Measurements from ENCODE around the gene ERC2. TPM values are rescaled to one million over a fixed set of nuclear protein-coding genes. Genes with fewer than 3 reads are reported as not detected.

Gene ERC2
- total RNA-seq, 2 donors from 2014 or later = 0.21 to 0.30 TPM

- Histone ChIP-seq H3K36me3 (no peaks in the 10 kb centered on the region), H3K4me3 (no peak overlapping the region), H3K9me3 (no peaks in the 10 kb centered on the region), H3K9ac (ENCODE audit: low read depth in 2 of 2, low read length in 2 of 2) (no peak overlapping the region), H3K27ac (no peak overlapping the region), H3K4me1 (no peaks in the 10 kb centered on the region), H3K27me3 (no peaks in the 10 kb centered on the region)
- intact Hi-C loops (cut with DNase I) = no loop called here
- no peak for DNase-seq
- TF ChIP-seq, protein P1, sequence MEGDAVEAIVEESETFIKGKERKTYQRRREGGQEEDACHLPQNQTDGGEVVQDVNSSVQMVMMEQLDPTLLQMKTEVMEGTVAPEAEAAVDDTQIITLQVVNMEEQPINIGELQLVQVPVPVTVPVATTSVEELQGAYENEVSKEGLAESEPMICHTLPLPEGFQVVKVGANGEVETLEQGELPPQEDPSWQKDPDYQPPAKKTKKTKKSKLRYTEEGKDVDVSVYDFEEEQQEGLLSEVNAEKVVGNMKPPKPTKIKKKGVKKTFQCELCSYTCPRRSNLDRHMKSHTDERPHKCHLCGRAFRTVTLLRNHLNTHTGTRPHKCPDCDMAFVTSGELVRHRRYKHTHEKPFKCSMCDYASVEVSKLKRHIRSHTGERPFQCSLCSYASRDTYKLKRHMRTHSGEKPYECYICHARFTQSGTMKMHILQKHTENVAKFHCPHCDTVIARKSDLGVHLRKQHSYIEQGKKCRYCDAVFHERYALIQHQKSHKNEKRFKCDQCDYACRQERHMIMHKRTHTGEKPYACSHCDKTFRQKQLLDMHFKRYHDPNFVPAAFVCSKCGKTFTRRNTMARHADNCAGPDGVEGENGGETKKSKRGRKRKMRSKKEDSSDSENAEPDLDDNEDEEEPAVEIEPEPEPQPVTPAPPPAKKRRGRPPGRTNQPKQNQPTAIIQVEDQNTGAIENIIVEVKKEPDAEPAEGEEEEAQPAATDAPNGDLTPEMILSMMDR (IDR thresholded peaks at IDR 0.05) = no peak
Measured at GRCh38 chr3:56248021-56248420, 220.2 kb downstream of the ERC2 start.

- intact Hi-C loops (cut with DNase I) = no loop called here
- DNase-seq = no peak
- Histone ChIP-seq H3K4me1 (no peaks in the 10 kb centered on the region), H3K9me3 (no peaks in the 10 kb centered on the region), H3K27ac (no peak overlapping the region), H3K36me3 (no peaks in the 10 kb centered on the region), H3K9ac (ENCODE audit: low read depth in 2 of 2, low read length in 2 of 2) (no peak overlapping the region), H3K27me3 (no peaks in the 10 kb centered on the region), H3K4me3 (no peak overlapping the region)
- TF ChIP-seq, protein P1 (IDR thresholded peaks at IDR 0.05) = no peak
Measured at GRCh38 chr3:56238299-56238698, 230.0 kb downstream of the ERC2 start.

GRCh38 chr3:56233742-56234141 is 234.5 kb downstream of the ERC2 start:
- Histone ChIP-seq H3K9ac (ENCODE audit: low read depth in 2 of 2, low read length in 2 of 2) (no peak overlapping the region), H3K27ac (no peak overlapping the region), H3K4me3 (no peak overlapping the region), H3K36me3 (no peaks in the 10 kb centered on the region), H3K4me1 (no peaks in the 10 kb centered on the region), H3K27me3 (no peaks in the 10 kb centered on the region), H3K9me3 (no peaks in the 10 kb centered on the region)
- TF ChIP-seq, protein P1 (IDR thresholded peaks at IDR 0.05) = no peak
- intact Hi-C loops (cut with DNase I) = no loop called here
- DNase-seq = no peak

DNA sequence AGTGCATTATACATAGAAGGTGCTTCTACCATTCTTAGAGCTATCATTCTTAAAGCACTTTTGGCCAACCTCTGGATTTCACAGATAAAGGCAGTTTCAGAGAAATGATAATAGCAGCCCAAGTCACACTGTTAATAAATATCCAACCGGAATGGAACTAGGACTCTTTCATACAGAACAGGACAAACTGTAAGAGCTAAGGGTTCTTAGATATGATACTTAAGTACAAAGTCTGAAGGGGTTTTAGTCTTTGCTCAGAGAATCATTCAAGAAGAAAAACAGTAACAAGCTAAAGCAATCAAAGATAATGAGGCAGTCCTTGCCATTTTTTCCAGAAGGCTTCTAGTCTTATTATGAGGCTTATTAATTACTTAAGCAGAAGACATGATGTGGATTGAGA is 239.0 kb downstream of the ERC2 start:
- intact Hi-C loops (cut with DNase I) = no loop called here
- H3K9me3 ChIP-seq = no peaks in the 10 kb centered on the region
- no peaks in the 10 kb centered on the region for H3K36me3 ChIP-seq
- no peak overlapping the region for H3K4me3 ChIP-seq
- DNase-seq = no peak
- H3K9ac ChIP-seq (ENCODE audit: low read depth in 2 of 2, low read length in 2 of 2) = no peak overlapping the region
- no peaks in the 10 kb centered on the region for H3K27me3 ChIP-seq
- TF ChIP-seq, protein P1 (IDR thresholded peaks at IDR 0.05) = no peak
- H3K27ac ChIP-seq = no peak overlapping the region
- H3K4me1 ChIP-seq = no peaks in the 10 kb centered on the region

DNA sequence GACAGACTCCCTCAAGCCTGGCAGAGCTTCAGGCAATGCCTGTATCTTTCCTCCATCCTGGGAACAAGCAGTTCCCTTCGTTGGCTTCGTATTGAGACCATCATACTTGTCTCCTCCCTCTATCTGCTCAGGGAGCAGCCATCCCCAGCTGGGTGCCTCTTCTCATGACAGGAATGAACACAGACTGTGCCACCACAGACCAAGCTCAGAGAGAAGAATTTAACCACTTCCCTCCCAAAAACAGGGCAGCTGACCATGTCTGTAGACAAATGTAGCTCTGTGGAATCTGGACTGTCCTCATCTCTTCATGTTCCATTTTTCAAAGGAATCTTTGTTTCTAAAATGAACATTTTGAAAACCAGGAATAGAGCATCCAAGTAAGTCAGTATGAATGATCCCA is 245.4 kb downstream of the ERC2 start:
- no peaks in the 10 kb centered on the region for H3K36me3 ChIP-seq
- no peak for DNase-seq
- H3K4me3 ChIP-seq = no peak overlapping the region
- intact Hi-C loops (cut with DNase I) = no loop called here
- H3K27ac ChIP-seq = no peak overlapping the region
- no peaks in the 10 kb centered on the region for H3K9me3 ChIP-seq
- no peaks in the 10 kb centered on the region for H3K4me1 ChIP-seq
- H3K9ac ChIP-seq (ENCODE audit: low read depth in 2 of 2, low read length in 2 of 2) = no peak overlapping the region
- no peaks in the 10 kb centered on the region for H3K27me3 ChIP-seq
- TF ChIP-seq, protein P1 (IDR thresholded peaks at IDR 0.05) = no peak
